WTC11 (cell line): Measurements from ENCODE around the gene ZNF776. TPM values are rescaled to one million over a fixed set of nuclear protein-coding genes. Genes with fewer than 3 reads are reported as not detected.

Experiments used
- ATAC-seq: fragments of 200-7000 bp; cut with Tn5 transposase; 2 replicates; pipeline ENCODE4 v1.10.0; 2021; ENCODE audit warnings: mild to moderate bottlenecking, moderate library complexity
- CTCF ChIA-PET: fragments of 300-600 bp; sonication (Branson Sonifier 250); formaldehyde crosslinking; loops from one replicate; lab custom pipeline; 2021; ENCODE audit warnings: antibody characterized with exemption; lab: Charles Lee
- POLR2A ChIA-PET: fragments of 350-600 bp; sonication (Branson Sonifier 250); formaldehyde crosslinking; loops from one replicate; lab custom pipeline; 2021; ENCODE audit warnings: antibody characterized with exemption; lab: Charles Lee
- DNase-seq: peaks from one replicate; pipeline ENCODE4 v3.0.0; 2021; ENCODE audit warnings: low spot score
- H3K27ac Mint-ChIP-seq: 2 replicates; pipeline ENCODE4 v1.8.0; 2021; ENCODE audit warnings: mixed read lengths
- H3K27me3 Mint-ChIP-seq: 2 replicates; pipeline ENCODE4 v1.8.0; 2021; ENCODE audit warnings: low read depth, mild to moderate bottlenecking, moderate library complexity, mixed read lengths
- H3K36me3 Mint-ChIP-seq: 2 replicates; pipeline ENCODE4 v1.8.0; 2021; ENCODE audit warnings: mixed read lengths
- H3K4me1 Mint-ChIP-seq: 2 replicates; pipeline ENCODE4 v1.8.0; 2022; ENCODE audit warnings: mixed read lengths
- H3K4me3 Mint-ChIP-seq: 2 replicates; pipeline ENCODE4 v1.8.0; 2021; ENCODE audit warnings: mild to moderate bottlenecking, moderate library complexity, mixed read lengths
- H3K9me3 Mint-ChIP-seq: 2 replicates; pipeline ENCODE4 v1.8.0; 2021; ENCODE audit warnings: mixed read lengths
- AFF4 ChIP-seq: sonication (generic); formaldehyde crosslinking; IDR thresholded peaks from 2 replicates; pipeline ENCODE4 v1.8.1; 2023; ENCODE audit warnings: mild to moderate bottlenecking, missing genetic modification reagents, borderline replicate concordance
- CBFB ChIP-seq: sonication (generic); formaldehyde crosslinking; IDR thresholded peaks from 2 replicates; pipeline ENCODE4 v1.8.1; 2022; ENCODE audit warnings: mild to moderate bottlenecking, low read depth, missing genetic modification reagents
- CDX4 ChIP-seq: fragments of 250-450 bp; sonication (Bioruptor Pico); IDR thresholded peaks from 2 replicates; pipeline ENCODE4 v1.9.0; 2021; ENCODE audit warnings: moderate library complexity, mild to moderate bottlenecking, inconsistent platforms, borderline replicate concordance
- FOXJ3 ChIP-seq: sonication (generic); formaldehyde crosslinking; IDR thresholded peaks from 2 replicates; pipeline ENCODE4 v1.9.0; 2021; ENCODE audit warnings: missing genetic modification reagents, mild to moderate bottlenecking, borderline replicate concordance
- FOXP4 ChIP-seq: sonication (generic); formaldehyde crosslinking; IDR thresholded peaks from 2 replicates; pipeline ENCODE4 v1.8.0; 2022; ENCODE audit warnings: mild to moderate bottlenecking, missing genetic modification reagents
- MYBL2 ChIP-seq: sonication (generic); formaldehyde crosslinking; IDR thresholded peaks from 2 replicates; pipeline ENCODE4 v1.8.1; 2023; ENCODE audit warnings: mild to moderate bottlenecking, moderate library complexity, missing genetic modification reagents
- RELA ChIP-seq: sonication (generic); formaldehyde crosslinking; IDR thresholded peaks from 2 replicates; pipeline ENCODE4 v1.8.1; 2022; ENCODE audit warnings: missing genetic modification reagents, mild to moderate bottlenecking, borderline replicate concordance
- SMAD3 ChIP-seq: sonication (generic); formaldehyde crosslinking; IDR thresholded peaks from 2 replicates; pipeline ENCODE4 v1.8.0; 2022; ENCODE audit warnings: missing genetic modification reagents, mild to moderate bottlenecking, borderline replicate concordance
- SOX15 ChIP-seq: fragments of 250-450 bp; sonication (Bioruptor Pico); IDR thresholded peaks from 2 replicates; pipeline ENCODE4 v1.9.0; 2021; ENCODE audit warnings: mild to moderate bottlenecking
- ZNF263 ChIP-seq: sonication (generic); formaldehyde crosslinking; IDR thresholded peaks from 2 replicates; pipeline ENCODE4 v1.8.1; 2022; ENCODE audit warnings: low read depth, mild to moderate bottlenecking, moderate library complexity, missing genetic modification reagents
- ZNF423 ChIP-seq: fragments of 250-450 bp; sonication (Bioruptor Pico); IDR thresholded peaks from 2 replicates; pipeline ENCODE4 v2.1.2; 2022; ENCODE audit warnings: mild to moderate bottlenecking, moderate library complexity
- ZNF512 ChIP-seq: sonication (generic); formaldehyde crosslinking; IDR thresholded peaks from 2 replicates; pipeline ENCODE4 v1.8.1; 2022; ENCODE audit warnings: missing genetic modification reagents, borderline replicate concordance
- ZNF532 ChIP-seq: fragments of 250-450 bp; sonication (Bioruptor Pico); IDR thresholded peaks from 2 replicates; pipeline ENCODE4 v1.9.0; 2021; ENCODE audit warnings: mild to moderate bottlenecking, borderline replicate concordance
- ZSCAN18 ChIP-seq: fragments of 250-450 bp; sonication (Bioruptor Pico); IDR thresholded peaks from 2 replicates; pipeline ENCODE4 v2.1.2; 2022; ENCODE audit warnings: mild to moderate bottlenecking, moderate library complexity
- total RNA-seq: library from RNA; stranded (reverse); gene quantifications from 3 replicates; pipeline ENCODE4 v1.2.3, GENCODE V29; 2021
- TF ChIP-seq, protein P1 (sequence below): fragments of 250-450 bp; sonication (Bioruptor Pico); IDR thresholded peaks from 2 replicates; pipeline ENCODE4 v1.9.0; 2021; ENCODE audit warnings: mild to moderate bottlenecking
- TF ChIP-seq, protein P2 (sequence below): sonication (generic); formaldehyde crosslinking; IDR thresholded peaks from 2 replicates; pipeline ENCODE4 v1.8.0; 2023; ENCODE audit warnings: mild to moderate bottlenecking, missing genetic modification reagents

Gene ZNF776
- total RNA-seq, 1 experiment from 2014 or later: 14.3 TPM

DNA sequence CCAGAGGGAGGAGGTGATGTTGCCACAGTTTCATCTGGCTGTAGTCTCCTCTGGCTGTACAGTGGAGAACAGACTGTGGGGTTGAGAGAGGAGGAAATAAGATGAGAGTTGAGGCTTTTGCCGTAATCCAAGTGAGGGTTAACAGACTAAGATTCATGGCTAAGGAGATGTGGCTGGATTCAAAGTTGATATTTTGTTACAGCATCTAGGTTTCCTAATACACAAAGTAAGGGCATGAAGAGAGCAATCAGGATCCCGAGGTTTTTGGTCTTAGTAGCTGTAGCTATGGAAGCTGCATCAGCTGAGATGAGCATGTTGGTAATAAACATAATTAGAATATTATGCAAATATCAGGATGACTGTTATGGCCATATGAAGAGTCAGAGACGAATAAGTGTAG, 1.4 kb downstream of the ZNF776 start:
- Mint-ChIP-seq H3K4me3 (peak overlapping the region; percentile 99), H3K36me3 (peaks cover 45% of the 10 kb centered on the region), H3K4me1 (peaks cover 10% of the 10 kb centered on the region), H3K9me3 (no peaks in the 10 kb centered on the region), H3K27ac (no peak overlapping the region), H3K27me3 (no peaks in the 10 kb centered on the region)
- DNase-seq: no peak
- ATAC-seq: no peak
- ChIA-PET POLR2A (interaction anchor here (1.8 to 2.2 kb wide), 2 partner anchors 39 to 67 kb away, joined by 7 to 9 read pairs; partner anchors contain the start of genes ZNF154 and ZNF552), CTCF (no interaction called here)
- TF ChIP-seq CBFB (CRISPR knock-in tag): no peak
- TF ChIP-seq ZNF512 (CRISPR knock-in tag): no peak
- no peak for TF ChIP-seq ZNF263 (CRISPR knock-in tag)
- no peak for TF ChIP-seq AFF4
- TF ChIP-seq FOXP4 (CRISPR knock-in tag): no peak
- no peak for TF ChIP-seq MYBL2 (CRISPR knock-in tag)

GRCh38 chr19:57754091-57754673, 7.6 kb downstream of the ZNF776 start:
- Mint-ChIP-seq H3K27me3 (no peaks in the 10 kb centered on the region), H3K4me1 (no peaks in the 10 kb centered on the region), H3K36me3 (peaks cover 82% of the 10 kb centered on the region), H3K4me3 (no peak overlapping the region), H3K27ac (no peak overlapping the region), H3K9me3 (peaks cover 4% of the 10 kb centered on the region; the same call in 1 of the 2 replicates)
- ChIA-PET POLR2A (no interaction called here), CTCF (no interaction called here)
- ATAC-seq (no peak), DNase-seq (no peak)
- no peak for TF ChIP-seq CDX4 (CRISPR knock-in tag)
- TF ChIP-seq ZNF423 (CRISPR knock-in tag): no peak
- TF ChIP-seq, protein P1, sequence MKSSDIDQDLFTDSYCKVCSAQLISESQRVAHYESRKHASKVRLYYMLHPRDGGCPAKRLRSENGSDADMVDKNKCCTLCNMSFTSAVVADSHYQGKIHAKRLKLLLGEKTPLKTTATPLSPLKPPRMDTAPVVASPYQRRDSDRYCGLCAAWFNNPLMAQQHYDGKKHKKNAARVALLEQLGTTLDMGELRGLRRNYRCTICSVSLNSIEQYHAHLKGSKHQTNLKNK (CRISPR knock-in tag): no peak
- TF ChIP-seq ZSCAN18: no peak
- no peak for TF ChIP-seq FOXJ3 (CRISPR knock-in tag)
- TF ChIP-seq RELA (CRISPR knock-in tag): no peak
- TF ChIP-seq, protein P2, sequence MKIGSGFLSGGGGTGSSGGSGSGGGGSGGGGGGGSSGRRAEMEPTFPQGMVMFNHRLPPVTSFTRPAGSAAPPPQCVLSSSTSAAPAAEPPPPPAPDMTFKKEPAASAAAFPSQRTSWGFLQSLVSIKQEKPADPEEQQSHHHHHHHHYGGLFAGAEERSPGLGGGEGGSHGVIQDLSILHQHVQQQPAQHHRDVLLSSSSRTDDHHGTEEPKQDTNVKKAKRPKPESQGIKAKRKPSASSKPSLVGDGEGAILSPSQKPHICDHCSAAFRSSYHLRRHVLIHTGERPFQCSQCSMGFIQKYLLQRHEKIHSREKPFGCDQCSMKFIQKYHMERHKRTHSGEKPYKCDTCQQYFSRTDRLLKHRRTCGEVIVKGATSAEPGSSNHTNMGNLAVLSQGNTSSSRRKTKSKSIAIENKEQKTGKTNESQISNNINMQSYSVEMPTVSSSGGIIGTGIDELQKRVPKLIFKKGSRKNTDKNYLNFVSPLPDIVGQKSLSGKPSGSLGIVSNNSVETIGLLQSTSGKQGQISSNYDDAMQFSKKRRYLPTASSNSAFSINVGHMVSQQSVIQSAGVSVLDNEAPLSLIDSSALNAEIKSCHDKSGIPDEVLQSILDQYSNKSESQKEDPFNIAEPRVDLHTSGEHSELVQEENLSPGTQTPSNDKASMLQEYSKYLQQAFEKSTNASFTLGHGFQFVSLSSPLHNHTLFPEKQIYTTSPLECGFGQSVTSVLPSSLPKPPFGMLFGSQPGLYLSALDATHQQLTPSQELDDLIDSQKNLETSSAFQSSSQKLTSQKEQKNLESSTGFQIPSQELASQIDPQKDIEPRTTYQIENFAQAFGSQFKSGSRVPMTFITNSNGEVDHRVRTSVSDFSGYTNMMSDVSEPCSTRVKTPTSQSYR (CRISPR knock-in tag): no peak
- no peak for TF ChIP-seq SMAD3 (CRISPR knock-in tag)
- TF ChIP-seq SOX15 (CRISPR knock-in tag): no peak
- TF ChIP-seq ZNF532 (CRISPR knock-in tag): no peak
